Esophagus squamous epithelium (tissue), 4 donors: ENCODE data around the gene SELL.

Experiments
- CTCF ChIP-seq, 6 experiments: fragments of 450-650 bp in 4 of 6; fragments of 200-600 bp in 2 of 6; sonication (generic) in 2 of 6; IDR thresholded peaks; one replicate each; pipeline ENCODE4 v1.5.1; 2016 to 2019; ENCODE audit warnings: antibody characterized with exemption in 6 of 6, mild to moderate bottlenecking in 4 of 6, moderate library complexity in 4 of 6
- POLR2A ChIP-seq, 4 donors: fragments of 450-650 bp; IDR thresholded peaks; one replicate each; pipeline ENCODE4 v1.6.1; 2017; ENCODE audit warnings: antibody characterized with exemption in 4 of 4, mild to moderate bottlenecking in 4 of 4, moderate library complexity in 3 of 4

- no peak for TF ChIP-seq CTCF (IDR thresholded peaks at IDR 0.05)
- no peak for TF ChIP-seq POLR2A (IDR thresholded peaks at IDR 0.05)
These were observed 60.9 kb downstream of the SELL start for GRCh38 chr1:169650551-169650950.
